GM18951 (cell line): Measurements from ENCODE around the gene MYADML2.

ENCODE experiments used
- POLR2A ChIP-seq: IDR thresholded peaks from 4 replicates; pipeline ENCODE4 v1.6.1; 2011; ENCODE audit warnings: mild to moderate bottlenecking; ENCODE audit not compliant: insufficient read length, insufficient read depth; ENCODE audit errors: extremely low read depth
- in situ Hi-C: fragments of 300-500 bp; cut with MboI; formaldehyde crosslinking; loops from one replicate; pipeline ENCODE4 v1.12.0; 2022; ENCODE audit warnings: low sequenced_read_pairs, mixed read lengths, inconsistent platforms; ENCODE audit not compliant: unreplicated experiment

Gene MYADML2

DNA sequence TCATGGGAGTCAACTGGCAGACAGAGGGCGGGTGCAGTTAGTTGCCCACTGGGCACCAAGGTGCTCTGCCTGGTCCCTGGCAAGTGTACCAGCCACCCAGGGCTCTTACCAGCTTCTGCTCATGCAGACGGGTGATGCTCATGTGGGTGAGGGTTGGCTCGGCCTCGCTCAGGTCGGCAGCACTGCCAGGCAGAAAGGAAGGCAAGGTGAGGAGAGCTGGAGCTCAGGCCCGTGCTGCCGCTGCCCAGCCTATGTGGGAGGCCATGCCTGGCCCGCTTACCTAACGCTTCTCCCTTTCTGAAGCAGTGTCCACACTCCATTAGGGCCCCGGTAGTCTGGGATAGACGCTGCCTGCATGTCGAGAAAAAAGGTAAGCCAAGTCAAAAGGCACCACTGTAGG, 31.7 kb downstream of the MYADML2 start:
- in situ Hi-C loops: no loop called here
- no peak for TF ChIP-seq POLR2A

DNA sequence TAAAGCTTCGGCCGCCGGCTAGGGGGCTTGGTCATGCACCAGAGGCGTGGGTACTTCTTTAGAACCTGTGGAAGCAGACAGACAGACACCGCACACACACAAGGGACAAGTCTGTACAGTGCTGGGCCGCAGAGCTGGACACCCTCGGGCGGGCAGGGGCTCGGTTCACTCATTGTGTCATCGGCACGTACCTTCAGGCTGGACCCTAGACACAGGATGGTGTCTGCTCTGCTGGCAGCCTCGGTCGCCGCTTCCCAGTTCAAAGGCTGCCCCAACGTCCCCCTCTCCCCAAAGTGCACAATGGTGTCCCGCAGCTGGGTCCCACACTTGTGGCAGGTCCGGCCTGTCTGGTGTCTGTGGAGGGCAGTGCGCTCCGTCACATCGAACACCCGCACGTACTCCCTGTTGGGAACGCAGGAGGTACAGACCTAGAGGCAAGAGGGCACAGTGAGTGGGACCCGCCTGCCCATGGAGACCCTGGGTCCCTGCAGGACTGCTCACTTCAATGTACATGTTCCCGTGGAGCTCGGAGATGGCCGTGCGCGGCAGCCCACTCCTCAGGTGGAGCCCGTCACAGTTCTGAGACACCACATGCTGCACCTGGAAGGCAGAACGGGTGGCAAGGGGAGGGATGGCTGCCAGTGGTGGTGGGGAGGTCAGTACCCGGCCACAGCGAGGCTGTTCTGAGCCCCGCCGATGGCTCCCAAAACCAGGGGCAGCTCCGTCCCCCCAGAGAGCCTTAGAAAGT, 32.8 kb downstream of the MYADML2 start:
- in situ Hi-C loops: no loop called here
- no peak for TF ChIP-seq POLR2A

DNA sequence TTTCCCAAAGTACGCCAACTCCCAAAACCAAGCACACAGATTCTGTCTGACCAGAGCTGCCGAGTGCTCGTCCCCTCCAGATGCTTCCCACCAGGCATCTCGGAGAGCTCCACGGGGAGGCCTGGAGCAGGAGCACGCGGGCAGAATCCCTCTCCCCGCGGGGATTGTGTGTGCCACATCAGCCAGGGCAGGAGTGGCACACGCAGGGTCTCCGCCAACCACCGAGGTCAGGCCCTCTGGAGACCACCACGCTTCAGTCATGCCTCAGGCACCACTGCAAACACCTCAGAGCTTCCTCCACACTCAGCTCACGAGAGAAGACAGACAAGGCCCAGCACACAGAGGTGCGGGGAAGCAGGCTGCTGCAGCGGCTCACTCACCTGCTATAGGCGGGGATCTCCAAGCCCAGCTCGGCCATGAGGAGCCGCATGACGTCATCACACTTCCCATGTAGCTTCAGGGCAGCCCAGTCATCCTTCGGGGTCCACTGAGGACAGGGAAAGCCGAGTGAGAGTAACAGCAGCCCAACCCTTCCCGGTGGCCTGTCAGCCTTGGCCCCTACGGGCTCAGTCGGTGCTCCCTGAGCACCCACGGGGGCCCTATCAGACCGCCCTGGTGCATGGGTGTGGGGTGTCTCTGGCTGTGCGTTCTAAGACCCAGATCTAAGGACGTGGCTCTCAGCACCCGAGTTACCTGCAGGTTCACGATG, 33.5 kb downstream of the MYADML2 start:
- no peak for TF ChIP-seq POLR2A
- in situ Hi-C loops: no loop called here

DNA sequence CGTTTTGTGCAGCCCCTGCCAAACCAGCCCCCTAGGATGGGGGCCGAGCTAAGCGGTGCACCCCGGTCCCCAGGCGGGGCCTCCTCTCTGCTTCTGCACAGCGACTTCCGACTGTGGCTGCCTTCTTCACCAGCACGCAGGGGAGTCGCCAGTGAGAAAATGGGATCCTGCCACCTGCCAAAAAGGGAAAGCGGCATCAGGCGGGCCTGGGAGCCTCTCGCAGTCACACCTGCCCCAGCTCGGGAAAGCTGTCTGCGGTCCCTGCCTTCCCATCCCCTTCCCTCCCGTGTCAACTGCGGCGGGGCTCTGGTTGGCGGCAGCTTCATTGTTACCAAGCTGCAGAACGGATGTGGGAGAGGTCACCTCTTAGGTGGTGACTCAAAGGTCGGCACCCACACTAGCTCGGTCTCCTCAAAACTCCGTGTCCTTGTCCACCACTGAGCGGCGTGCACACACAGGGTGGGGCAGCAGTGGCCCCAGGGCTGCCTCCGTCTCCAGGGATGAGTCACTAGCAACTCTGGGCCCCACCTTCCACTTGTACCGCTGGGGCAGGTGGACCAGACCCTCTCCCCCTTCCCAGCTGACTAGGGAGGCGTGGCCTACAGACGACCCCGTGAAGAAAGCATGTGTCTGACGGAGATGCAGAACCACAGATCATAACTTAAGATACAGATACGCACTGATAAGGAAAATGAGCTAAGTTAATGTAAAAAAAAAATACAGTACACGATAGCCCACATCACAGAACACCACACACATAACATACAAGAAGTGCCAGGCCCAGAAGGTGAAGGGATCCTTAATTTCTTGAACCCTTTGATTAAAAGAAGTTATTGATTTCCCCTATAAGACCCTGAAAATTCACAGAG, 34.4 kb downstream of the MYADML2 start:
- in situ Hi-C loops: no loop called here

DNA sequence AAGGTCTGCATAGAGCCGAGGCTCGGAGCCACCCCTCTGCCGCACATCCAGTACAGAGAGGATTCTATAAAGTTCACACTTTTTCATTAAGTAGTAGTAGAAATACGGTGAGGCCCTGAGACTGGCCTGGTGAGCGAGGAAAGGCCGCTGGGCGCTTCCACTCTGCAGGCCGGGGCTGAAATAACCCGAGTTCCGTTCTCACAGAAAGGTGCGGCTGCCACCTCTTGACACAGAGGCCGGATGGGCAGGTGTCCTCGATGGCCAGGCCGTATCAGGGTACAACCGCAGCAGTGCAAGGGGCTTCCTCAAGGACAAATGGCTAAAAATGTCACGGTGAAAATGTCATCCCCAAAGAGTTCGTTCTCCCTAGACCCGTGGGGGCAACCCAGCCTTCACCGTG, 35.1 kb downstream of the MYADML2 start:
- in situ Hi-C loops: no loop called here
- TF ChIP-seq POLR2A: no peak

More for the DNA sequence above, 34.4 kb downstream of the MYADML2 start:
- no peak for TF ChIP-seq POLR2A

DNA sequence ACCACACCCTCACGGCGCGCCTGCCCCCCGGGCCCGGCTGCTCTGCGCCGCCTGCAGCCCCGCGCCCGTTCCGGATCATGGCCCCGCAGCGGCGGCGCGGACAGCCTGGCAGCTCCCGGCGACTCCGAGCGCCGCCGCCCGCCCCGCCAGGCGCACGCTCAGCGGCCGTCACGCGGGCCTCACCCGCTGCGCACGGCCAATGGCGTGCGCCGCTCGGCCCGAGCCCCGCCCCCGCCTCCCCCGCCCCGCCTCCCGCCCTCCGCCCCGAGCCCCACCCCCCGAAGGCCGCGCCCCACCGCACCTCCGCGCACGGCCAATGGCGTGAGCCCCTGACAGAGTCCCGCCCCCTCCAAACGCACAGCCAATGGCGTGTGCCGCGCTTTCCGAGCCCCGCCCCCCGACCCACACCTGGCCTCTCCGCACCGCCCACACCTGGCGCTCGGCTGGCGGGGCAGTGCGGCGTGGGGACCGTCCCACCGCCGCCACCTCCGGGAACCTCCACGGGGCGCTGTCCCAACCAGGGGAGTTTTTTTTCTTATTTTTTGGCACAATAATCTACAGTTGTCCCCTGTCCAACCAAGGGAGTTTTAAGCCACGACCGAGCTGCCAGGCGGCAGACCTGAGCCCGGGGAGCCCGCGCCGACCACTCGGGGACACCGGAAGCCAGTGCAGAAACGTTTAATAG, 35.6 kb downstream of the MYADML2 start, which contains the start of gene PCYT2:
Gene PCYT2 (minus strand): TSS at position 123 of the 685 bp plus-strand sequence. CDS start 44 bp downstream, at position 79.
- peak; percentile 72 for TF ChIP-seq POLR2A
- in situ Hi-C loops: no loop called here

DNA sequence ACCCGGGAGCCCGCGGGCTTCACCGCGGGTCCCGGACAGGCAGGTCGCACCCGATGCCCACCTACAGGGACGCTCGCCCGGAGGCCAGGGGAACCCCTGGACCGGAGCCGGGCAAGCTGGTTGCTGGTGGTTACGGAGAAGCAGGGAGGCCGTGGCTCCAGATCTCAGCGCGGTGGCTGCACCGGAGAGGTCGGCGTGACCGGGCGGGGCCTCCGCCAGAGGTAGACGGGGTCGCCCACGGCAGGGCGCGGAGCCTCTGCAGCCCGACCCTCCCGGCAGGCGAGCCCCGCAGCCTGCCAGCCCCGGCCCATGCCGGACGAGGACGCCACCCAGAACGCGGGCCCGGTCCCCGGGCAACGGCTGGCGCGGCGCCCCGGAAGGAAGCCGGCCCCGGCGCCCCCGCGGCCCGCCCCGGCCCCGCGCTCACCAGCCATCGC, 36.2 kb downstream of the MYADML2 start:
- in situ Hi-C loops: no loop called here
- TF ChIP-seq POLR2A: no peak

DNA sequence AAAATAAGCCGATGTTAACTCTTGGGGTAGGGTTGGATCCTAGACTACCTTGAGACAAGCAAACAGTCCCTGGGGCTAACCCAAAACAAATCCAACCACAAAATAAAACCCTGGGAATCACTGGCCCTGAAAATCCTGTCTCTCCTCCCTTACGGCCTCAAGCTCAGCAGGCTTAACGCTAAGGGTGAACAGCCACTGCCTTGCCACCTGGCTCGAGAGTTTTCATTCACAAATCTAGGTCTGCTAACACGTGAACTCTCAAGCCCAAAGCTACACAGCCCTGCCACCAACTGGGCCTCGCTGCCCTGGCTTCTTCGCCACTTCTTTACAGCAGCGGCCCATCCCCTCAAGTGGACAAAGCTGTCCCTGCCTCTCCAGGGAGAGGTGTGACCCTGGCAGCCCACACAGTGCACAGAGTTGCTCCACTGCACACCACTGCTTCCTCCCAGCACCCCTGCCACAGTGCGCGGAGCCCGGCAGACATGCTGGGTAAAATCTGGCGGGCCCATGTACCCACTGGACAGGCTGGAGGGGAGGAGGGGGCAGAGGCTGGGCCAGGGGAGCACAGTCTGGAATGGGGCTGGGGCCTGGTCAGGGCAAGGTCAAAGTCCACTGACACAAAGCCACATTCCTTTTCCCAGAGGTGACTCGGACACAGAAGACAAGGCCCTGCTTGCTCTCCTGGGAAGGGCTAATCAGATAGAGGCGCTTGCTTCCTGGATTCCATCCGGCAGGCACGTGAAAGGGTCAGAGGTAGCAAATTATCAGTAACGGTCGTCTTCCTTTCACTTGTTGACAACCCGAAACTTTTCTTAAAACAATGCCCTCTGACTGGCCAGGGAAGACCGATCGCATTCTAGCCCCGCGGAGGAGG, 36.8 kb downstream of the MYADML2 start:
- no peak for TF ChIP-seq POLR2A
- in situ Hi-C loops: no loop called here

DNA sequence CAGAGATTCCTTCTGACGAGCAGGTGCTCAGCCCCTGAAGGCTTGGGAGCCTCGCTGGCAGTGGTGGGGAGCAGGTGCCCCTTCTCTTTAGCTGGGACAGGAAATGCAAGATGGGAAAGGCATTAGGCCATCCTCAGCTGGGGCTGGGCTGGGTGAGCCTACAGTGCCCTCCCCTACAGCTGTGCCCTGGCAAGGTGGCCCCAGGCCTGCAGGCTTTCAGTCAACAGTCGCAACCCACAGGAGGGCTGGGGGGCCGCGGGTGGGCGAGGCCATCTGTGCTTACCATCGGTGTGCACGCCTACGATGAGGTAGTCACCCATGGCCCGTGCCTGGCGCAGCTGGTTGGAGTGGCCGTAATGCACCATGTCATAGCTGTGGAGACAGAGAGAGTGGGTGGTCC, 37.8 kb downstream of the MYADML2 start:
- in situ Hi-C loops: no loop called here

DNA sequence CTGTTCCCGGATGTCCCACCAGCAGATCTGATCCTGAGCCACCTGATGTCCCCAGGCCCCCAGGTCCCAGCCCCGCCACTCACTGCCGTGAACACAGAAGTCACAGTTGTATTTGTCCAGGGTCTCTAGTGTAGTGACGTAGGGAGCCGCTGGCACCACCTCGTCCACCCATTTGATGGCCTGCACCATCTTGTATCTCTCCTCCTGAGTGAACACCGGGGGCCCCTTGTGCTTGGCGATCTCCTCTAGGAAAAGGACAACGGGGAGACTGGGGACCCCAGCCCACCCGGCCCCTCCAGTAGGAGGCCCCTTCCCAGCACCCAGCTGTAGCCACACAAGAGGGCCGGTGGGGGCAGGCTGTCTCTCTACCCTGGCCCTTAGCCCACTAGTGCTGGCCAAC, 38.2 kb downstream of the MYADML2 start:
- in situ Hi-C loops: no loop called here
- no peak for TF ChIP-seq POLR2A

More for the DNA sequence above, 37.8 kb downstream of the MYADML2 start:
- no peak for TF ChIP-seq POLR2A

DNA sequence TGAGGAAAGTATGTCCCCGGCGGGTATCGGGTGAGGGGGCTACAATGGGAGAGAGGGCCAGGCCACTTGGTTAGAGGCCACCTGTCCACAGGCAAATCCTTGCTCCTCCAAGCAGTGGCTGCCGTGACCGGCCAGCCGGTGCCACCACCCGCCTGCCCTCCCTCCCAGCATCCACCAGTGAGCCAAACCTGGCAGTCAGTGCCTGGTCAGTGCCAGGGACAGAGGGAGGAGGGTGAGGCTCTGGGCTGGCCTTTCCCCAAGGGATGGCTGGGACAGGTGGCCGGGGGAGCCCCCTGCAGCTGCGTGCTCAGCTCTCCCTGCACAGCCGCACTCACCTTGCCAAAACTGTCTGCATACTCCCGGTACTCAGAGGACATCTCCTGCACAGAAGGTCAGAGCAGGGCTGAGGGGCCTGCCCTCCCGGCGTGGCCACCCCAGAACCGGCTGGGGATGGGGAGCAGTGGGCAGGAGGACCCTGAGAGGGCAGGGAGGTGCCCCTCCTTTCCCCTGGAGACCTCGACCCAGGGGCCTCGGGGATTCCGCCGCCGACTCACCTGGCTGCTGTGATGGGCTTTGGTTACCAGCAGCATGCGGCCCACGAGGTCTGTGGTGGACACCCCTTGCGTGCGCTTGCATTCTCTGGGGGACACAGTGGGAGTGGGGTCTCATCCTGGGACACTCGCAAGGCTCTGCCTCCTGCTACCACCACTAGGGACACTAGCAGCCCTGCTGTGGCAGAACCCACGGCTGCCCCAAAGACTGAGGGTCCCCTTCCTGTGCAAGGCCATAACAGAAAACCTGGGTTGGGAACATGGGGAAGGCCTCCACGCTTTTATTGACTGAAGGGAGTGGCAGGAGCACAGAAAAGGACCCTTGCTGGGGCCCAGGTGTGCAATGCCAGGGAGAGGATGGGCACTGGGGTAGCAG, 39.6 kb downstream of the MYADML2 start:
- in situ Hi-C loops: no loop called here
- no peak for TF ChIP-seq POLR2A
